Breast epithelium (tissue), 3 donors: ENCODE results near the gene MRGPRD.

Source experiments
- CTCF ChIP-seq, 3 donors: fragments of 450-650 bp; IDR thresholded peaks; one replicate each; pipeline ENCODE4 v1.5.1; 2016 to 2017; ENCODE audit warnings: antibody characterized with exemption in 3 of 3, mild to moderate bottlenecking in 3 of 3, moderate library complexity in 3 of 3
- POLR2A ChIP-seq: fragments of 450-650 bp; IDR thresholded peaks from one replicate; pipeline ENCODE4 v1.6.1; 2016; ENCODE audit warnings: antibody characterized with exemption, mild to moderate bottlenecking, moderate library complexity

- TF ChIP-seq POLR2A, result no peak
- TF ChIP-seq CTCF (IDR thresholded peaks at IDR 0.05), result no peak
Measured at GRCh38 chr11:68956547-68957254, 24.1 kb downstream of the MRGPRD start.
